ENCODE results near the gene SORL1. TPM values are rescaled to one million over a fixed set of nuclear protein-coding genes. Genes with fewer than 3 reads are reported as not detected.

SORL1 gene
- total RNA-seq, 1 experiment from 2014 or later, result 4.9 TPM

- no peak overlapping the region for H3K27ac ChIP-seq
- ChIA-PET POLR2A (ENCODE audit: unreplicated experiment) (interaction anchor here (0.6 kb wide), 1 partner anchor 575 kb away, joined by 5 read pairs; no protein-coding TSS in a partner anchor), CTCF (no interaction called here)
- TF ChIP-seq CTCF (conservative IDR thresholded peaks at IDR 0.05) (no peak), EZH2 (IDR thresholded peaks at IDR 0.05; ENCODE audit: low read depth) (no peak)
- H3K79me2 ChIP-seq (ENCODE audit: low read depth), result no peaks in the 10 kb centered on the region
- no peak for DNase-seq
- H4K20me1 ChIP-seq (ENCODE audit: insufficient read depth), result no peaks in the 10 kb centered on the region
- H3F3A ChIP-seq (ENCODE audit: insufficient read depth, low read depth), result no peaks in the 10 kb centered on the region
- H3K36me3 ChIP-seq (ENCODE audit: low read depth), result no peaks in the 10 kb centered on the region
- no peak overlapping the region for H3K4me2 ChIP-seq
- no TSS peak for BruUV-seq (replicated peaks)
- no peak overlapping the region for H2AFZ ChIP-seq
- no peaks in the 10 kb centered on the region for H3K9me3 ChIP-seq (ENCODE audit: insufficient read depth, low read depth)
- H3K9me2 ChIP-seq (ENCODE audit: insufficient read depth), result no peaks in the 10 kb centered on the region
- peaks cover 79% of the 10 kb centered on the region for H3K27me3 ChIP-seq (ENCODE audit: insufficient read depth, low read depth)
- H3K4me1 ChIP-seq (replicated peaks; ENCODE audit: insufficient read depth), result no peaks in the 10 kb centered on the region
- intact Hi-C loops (cut with micrococcal nuclease; ENCODE audit: unreplicated experiment), result no loop called here
- H3K4me3 ChIP-seq, result no peak overlapping the region
Measured at GRCh38 chr11:121643479-121644186, 191.5 kb downstream of the SORL1 start.

- no TSS peak for BruUV-seq (replicated peaks)
- Histone ChIP-seq H3K4me3 (no peak overlapping the region), H3K27me3 (ENCODE audit: insufficient read depth, low read depth) (peaks cover 84% of the 10 kb centered on the region), H2AFZ (no peak overlapping the region), H3K79me2 (ENCODE audit: low read depth) (no peaks in the 10 kb centered on the region), H4K20me1 (ENCODE audit: insufficient read depth) (no peaks in the 10 kb centered on the region), H3K9me3 (ENCODE audit: insufficient read depth, low read depth) (no peaks in the 10 kb centered on the region), H3K4me2 (no peak overlapping the region), H3K36me3 (ENCODE audit: low read depth) (no peaks in the 10 kb centered on the region), H3K4me1 (replicated peaks; ENCODE audit: insufficient read depth) (no peaks in the 10 kb centered on the region), H3K9me2 (ENCODE audit: insufficient read depth) (no peaks in the 10 kb centered on the region), H3K27ac (no peak overlapping the region), H3F3A (ENCODE audit: insufficient read depth, low read depth) (no peaks in the 10 kb centered on the region)
- ChIA-PET CTCF (no interaction called here), POLR2A (ENCODE audit: unreplicated experiment) (interaction anchor here (0.6 kb wide), 1 partner anchor 575 kb away, joined by 5 read pairs; no protein-coding TSS in a partner anchor)
- no peak for TF ChIP-seq CTCF (conservative IDR thresholded peaks at IDR 0.05)
- no peak for TF ChIP-seq EZH2 (IDR thresholded peaks at IDR 0.05; ENCODE audit: low read depth)
- no peak for DNase-seq
- intact Hi-C loops (cut with micrococcal nuclease; ENCODE audit: unreplicated experiment), result no loop called here
Measured at GRCh38 chr11:121644187-121644512, 192.0 kb downstream of the SORL1 start.

- ChIA-PET CTCF (no interaction called here), POLR2A (ENCODE audit: unreplicated experiment) (interaction anchor here (0.6 kb wide), 1 partner anchor 33 kb away, joined by 9 read pairs; no protein-coding TSS in a partner anchor)
- H3K4me2 ChIP-seq, result no peak overlapping the region
- no peaks in the 10 kb centered on the region for H3K9me3 ChIP-seq (ENCODE audit: insufficient read depth, low read depth)
- H3K27ac ChIP-seq, result no peak overlapping the region
- no peak overlapping the region for H3K4me3 ChIP-seq
- peaks cover 92% of the 10 kb centered on the region for H3K27me3 ChIP-seq (ENCODE audit: insufficient read depth, low read depth)
- intact Hi-C loops (cut with micrococcal nuclease; ENCODE audit: unreplicated experiment), result no loop called here
- BruUV-seq (replicated peaks), result no TSS peak
- no peaks in the 10 kb centered on the region for H3K9me2 ChIP-seq (ENCODE audit: insufficient read depth)
- H2AFZ ChIP-seq, result no peak overlapping the region
- DNase-seq, result no peak
- H4K20me1 ChIP-seq (ENCODE audit: insufficient read depth), result no peaks in the 10 kb centered on the region
- H3K36me3 ChIP-seq (ENCODE audit: low read depth), result no peaks in the 10 kb centered on the region
- H3K79me2 ChIP-seq (ENCODE audit: low read depth), result no peaks in the 10 kb centered on the region
- H3K4me1 ChIP-seq (replicated peaks; ENCODE audit: insufficient read depth), result no peaks in the 10 kb centered on the region
- TF ChIP-seq CTCF (conservative IDR thresholded peaks at IDR 0.05), result no peak
- TF ChIP-seq EZH2 (IDR thresholded peaks at IDR 0.05; ENCODE audit: low read depth), result no peak
- H3F3A ChIP-seq (ENCODE audit: insufficient read depth, low read depth), result no peaks in the 10 kb centered on the region
Measured at GRCh38 chr11:121645001-121645400, 192.9 kb downstream of the SORL1 start.
